Ectodermal cell (in vitro differentiated cells): Measurements from ENCODE around the gene TPSB2.
"Not testable (repeated sequence)": the region's sequence is repeated elsewhere in the genome, so short reads cannot be mapped to it uniquely, and the experiment has no call there.

Experiments used
- H3K27ac ChIP-seq: 2 replicates; pipeline ENCODE4 v1.7.0; 2013; ENCODE audit warnings: mild to moderate bottlenecking, low read depth, low read length; ENCODE audit not compliant: insufficient read depth, poor library complexity, severe bottlenecking
- H3K27me3 ChIP-seq: 2 replicates; pipeline ENCODE4 v1.7.0; 2013; ENCODE audit warnings: mild to moderate bottlenecking, low read length; ENCODE audit not compliant: insufficient read depth, control insufficient read depth, poor library complexity, severe bottlenecking
- H3K36me3 ChIP-seq: one replicate; pipeline ENCODE4 v1.7.0; 2013; ENCODE audit warnings: low read length; ENCODE audit not compliant: control insufficient read depth, insufficient read depth
- H3K4me1 ChIP-seq: one replicate; pipeline ENCODE4 v1.7.0; 2013; ENCODE audit warnings: low read length; ENCODE audit not compliant: control insufficient read depth, insufficient read depth
- H3K4me3 ChIP-seq: 2 replicates; pipeline ENCODE4 v1.7.0; 2013; ENCODE audit warnings: low read depth, low read length, control low read depth; ENCODE audit not compliant: insufficient read depth
- H3K9me3 ChIP-seq: 2 replicates; pipeline ENCODE4 v1.7.0; 2013; ENCODE audit warnings: mild to moderate bottlenecking, low read length, moderate library complexity; ENCODE audit not compliant: control insufficient read depth
- WGBS, 2 experiments: methylation state at CpG; one replicate each; pipeline ENCODE4 v1.1.7; 2013; ENCODE audit warnings: missing lambda C conversion rate in 2 of 2; 5-methylcytosine and 5-hydroxymethylcytosine counted together

Gene TPSB2

GRCh38 chr16:1255276-1256122 lies 25.5 kb upstream of the TPSB2 start, which contains the start of gene TPSD1:
TSS of gene TPSD1 (plus strand) at chr16:1256069. CDS start at chr16:1256281, 212 bp downstream.
- H3K4me1 ChIP-seq, H3K36me3 ChIP-seq, H3K4me3 ChIP-seq, H3K9me3 ChIP-seq, H3K27ac ChIP-seq: not testable (repeated sequence)
- WGBS, 2 experiments = 79 to 82% methylated on average over 22 to 24 of the region's 26 CpGs
- peaks cover 26% of the 10 kb centered on the region for H3K27me3 ChIP-seq

- not testable (repeated sequence) for H3K4me1 ChIP-seq, H3K36me3 ChIP-seq, H3K4me3 ChIP-seq, H3K9me3 ChIP-seq, H3K27ac ChIP-seq
- H3K27me3 ChIP-seq = peaks cover 19% of the 10 kb centered on the region
- 91 to 95% methylated on average over 3 of the region's 3 CpGs for WGBS, 2 experiments
Observed at GRCh38 chr16:1254821-1255220, 24.8 kb upstream of the TPSB2 start.

- H3K27me3 ChIP-seq, H3K36me3 ChIP-seq, H3K27ac ChIP-seq, H3K9me3 ChIP-seq, H3K4me1 ChIP-seq, H3K4me3 ChIP-seq: not testable (repeated sequence)
- whole genome bisulfite sequencing, 2 experiments = no CpG with 5 or more reads among the region's 47 CpGs
Observed at GRCh38 chr16:1253701-1254364, 23.8 kb upstream of the TPSB2 start.

GRCh38 chr16:1249031-1249755 lies 19.2 kb upstream of the TPSB2 start:
- not testable (repeated sequence) for H3K36me3 ChIP-seq, H3K9me3 ChIP-seq, H3K4me1 ChIP-seq, H3K4me3 ChIP-seq, H3K27ac ChIP-seq
- WGBS, 2 experiments = no CpG with 5 or more reads among the region's 43 CpGs
- peaks cover 37% of the 10 kb centered on the region for H3K27me3 ChIP-seq

GRCh38 chr16:1247903-1248537 lies 18.0 kb upstream of the TPSB2 start:
- H3K9me3 ChIP-seq, H3K36me3 ChIP-seq, H3K4me1 ChIP-seq, H3K4me3 ChIP-seq, H3K27ac ChIP-seq: not testable (repeated sequence)
- H3K27me3 ChIP-seq = peaks cover 33% of the 10 kb centered on the region
- 88 to 89% methylated on average over 14 of the region's 14 CpGs for whole genome bisulfite sequencing, 2 experiments

- Histone ChIP-seq H3K4me3 (no peak overlapping the region), H3K36me3 (no peaks in the 10 kb centered on the region), H3K4me1 (no peaks in the 10 kb centered on the region), H3K9me3 (no peaks in the 10 kb centered on the region), H3K27ac (no peak overlapping the region), H3K27me3 (peaks cover 30% of the 10 kb centered on the region)
- 81 to 82% methylated on average over 21 to 22 of the region's 22 CpGs for WGBS, 2 experiments
Observed at GRCh38 chr16:1245452-1246020, 15.6 kb upstream of the TPSB2 start.

- Histone ChIP-seq H3K27ac (no peak overlapping the region), H3K4me1 (no peaks in the 10 kb centered on the region), H3K27me3 (peaks cover 30% of the 10 kb centered on the region), H3K36me3 (no peaks in the 10 kb centered on the region), H3K9me3 (no peaks in the 10 kb centered on the region), H3K4me3 (no peak overlapping the region)
- WGBS, 2 experiments = 93 to 94% methylated on average over 12 of the region's 12 CpGs
Observed at GRCh38 chr16:1244881-1245280, 14.9 kb upstream of the TPSB2 start.

GRCh38 chr16:1243907-1244850 lies 14.2 kb upstream of the TPSB2 start:
- not testable (repeated sequence) for H3K9me3 ChIP-seq, H3K27ac ChIP-seq, H3K4me1 ChIP-seq, H3K4me3 ChIP-seq, H3K36me3 ChIP-seq
- whole genome bisulfite sequencing, 2 experiments = 83 to 87% methylated on average over 30 to 31 of the region's 32 CpGs
- H3K27me3 ChIP-seq = peaks cover 30% of the 10 kb centered on the region

- not testable (repeated sequence) for H3K27ac ChIP-seq, H3K4me3 ChIP-seq, H3K4me1 ChIP-seq, H3K36me3 ChIP-seq, H3K9me3 ChIP-seq
- WGBS, 2 experiments = 74 to 78% methylated on average over 6 of the region's 11 CpGs
- H3K27me3 ChIP-seq = peaks cover 30% of the 10 kb centered on the region
Observed at GRCh38 chr16:1243363-1243762, 13.4 kb upstream of the TPSB2 start.
